ENCODE measurements around the gene PARM1. TPM values are rescaled to one million over a fixed set of nuclear protein-coding genes. Genes with fewer than 3 reads are reported as not detected.

Gene PARM1
- total and polyA plus RNA-seq, 2 donors (not counting 1 experiment from before 2014, with no cell fraction given): 0.30 to 2.0 TPM

GRCh38 chr4:75057369-75057768, 124.5 kb downstream of the PARM1 start:
- Histone ChIP-seq H3K9ac (ENCODE audit: insufficient read depth, low read length) (no peak overlapping the region), H3K36me3 (ENCODE audit: control insufficient read depth, insufficient read depth, low read length) (no peaks in the 10 kb centered on the region), H3K4me2 (ENCODE audit: extremely low read depth, insufficient read depth, low read length) (no peak overlapping the region), H3K4me1 (ENCODE audit: control insufficient read depth, extremely low read depth, insufficient read depth, low read length) (no peaks in the 10 kb centered on the region), H3K4me3 (replicated peaks in 1 of 4; ENCODE audit: control extremely low read depth in 1 of 4, insufficient read depth in 1 of 4, low read depth in 3 of 4, low read length in 4 of 4) (no peak overlapping the region), H3K9me3 (ENCODE audit: control insufficient read depth, insufficient read depth, low read depth, low read length) (no peaks in the 10 kb centered on the region), H3K27ac (ENCODE audit: insufficient read depth, low read length) (no peak overlapping the region), H3K27me3 (ENCODE audit: control insufficient read depth, insufficient read depth, low read length) (no peaks in the 10 kb centered on the region), H3K79me2 (ENCODE audit: control insufficient read depth, insufficient read depth, low read length) (no peaks in the 10 kb centered on the region), H4K20me1 (ENCODE audit: control insufficient read depth, extremely low read depth, insufficient read depth, low read length) (no peaks in the 10 kb centered on the region), H2AFZ (ENCODE audit: low read length) (no peak overlapping the region)
- no peak for DNase-seq (ENCODE audit: low read depth in 2 of 2)
- TF ChIP-seq, protein P1, sequence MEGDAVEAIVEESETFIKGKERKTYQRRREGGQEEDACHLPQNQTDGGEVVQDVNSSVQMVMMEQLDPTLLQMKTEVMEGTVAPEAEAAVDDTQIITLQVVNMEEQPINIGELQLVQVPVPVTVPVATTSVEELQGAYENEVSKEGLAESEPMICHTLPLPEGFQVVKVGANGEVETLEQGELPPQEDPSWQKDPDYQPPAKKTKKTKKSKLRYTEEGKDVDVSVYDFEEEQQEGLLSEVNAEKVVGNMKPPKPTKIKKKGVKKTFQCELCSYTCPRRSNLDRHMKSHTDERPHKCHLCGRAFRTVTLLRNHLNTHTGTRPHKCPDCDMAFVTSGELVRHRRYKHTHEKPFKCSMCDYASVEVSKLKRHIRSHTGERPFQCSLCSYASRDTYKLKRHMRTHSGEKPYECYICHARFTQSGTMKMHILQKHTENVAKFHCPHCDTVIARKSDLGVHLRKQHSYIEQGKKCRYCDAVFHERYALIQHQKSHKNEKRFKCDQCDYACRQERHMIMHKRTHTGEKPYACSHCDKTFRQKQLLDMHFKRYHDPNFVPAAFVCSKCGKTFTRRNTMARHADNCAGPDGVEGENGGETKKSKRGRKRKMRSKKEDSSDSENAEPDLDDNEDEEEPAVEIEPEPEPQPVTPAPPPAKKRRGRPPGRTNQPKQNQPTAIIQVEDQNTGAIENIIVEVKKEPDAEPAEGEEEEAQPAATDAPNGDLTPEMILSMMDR (conservative IDR thresholded peaks at IDR 0.05 in 1 of 2, IDR thresholded peaks at IDR 0.05 in 1 of 2; ENCODE audit: low read depth in 1 of 2, low read length in 2 of 2): no peak
- no peak for TF ChIP-seq EZH2 (IDR thresholded peaks at IDR 0.05; ENCODE audit: low read length, missing control alignments)

GRCh38 chr4:75058486-75058885, 125.6 kb downstream of the PARM1 start:
- no peaks in the 10 kb centered on the region for H3K27me3 ChIP-seq (ENCODE audit: control insufficient read depth, insufficient read depth, low read length)
- no peaks in the 10 kb centered on the region for H4K20me1 ChIP-seq (ENCODE audit: control insufficient read depth, extremely low read depth, insufficient read depth, low read length)
- no peak overlapping the region for H3K4me3 ChIP-seq (replicated peaks in 1 of 4; ENCODE audit: control extremely low read depth in 1 of 4, insufficient read depth in 1 of 4, low read depth in 3 of 4, low read length in 4 of 4)
- H3K36me3 ChIP-seq (ENCODE audit: control insufficient read depth, insufficient read depth, low read length): no peaks in the 10 kb centered on the region
- no peak overlapping the region for H3K27ac ChIP-seq (ENCODE audit: insufficient read depth, low read length)
- no peaks in the 10 kb centered on the region for H3K4me1 ChIP-seq (ENCODE audit: control insufficient read depth, extremely low read depth, insufficient read depth, low read length)
- no peaks in the 10 kb centered on the region for H3K79me2 ChIP-seq (ENCODE audit: control insufficient read depth, insufficient read depth, low read length)
- no peaks in the 10 kb centered on the region for H3K9me3 ChIP-seq (ENCODE audit: control insufficient read depth, insufficient read depth, low read depth, low read length)
- TF ChIP-seq, protein P1 (conservative IDR thresholded peaks at IDR 0.05 in 1 of 2, IDR thresholded peaks at IDR 0.05 in 1 of 2; ENCODE audit: low read depth in 1 of 2, low read length in 2 of 2): no peak
- TF ChIP-seq EZH2 (IDR thresholded peaks at IDR 0.05; ENCODE audit: low read length, missing control alignments): no peak
- H3K9ac ChIP-seq (ENCODE audit: insufficient read depth, low read length): no peak overlapping the region
- no peak for DNase-seq (ENCODE audit: low read depth in 2 of 2)
- no peak overlapping the region for H3K4me2 ChIP-seq (ENCODE audit: extremely low read depth, insufficient read depth, low read length)
- no peak overlapping the region for H2AFZ ChIP-seq (ENCODE audit: low read length)

GRCh38 chr4:75063433-75063832, 130.5 kb downstream of the PARM1 start:
- Histone ChIP-seq H3K4me2 (ENCODE audit: extremely low read depth, insufficient read depth, low read length) (no peak overlapping the region), H2AFZ (ENCODE audit: low read length) (no peak overlapping the region), H4K20me1 (ENCODE audit: control insufficient read depth, extremely low read depth, insufficient read depth, low read length) (no peaks in the 10 kb centered on the region), H3K79me2 (ENCODE audit: control insufficient read depth, insufficient read depth, low read length) (no peaks in the 10 kb centered on the region), H3K4me3 (replicated peaks in 1 of 4; ENCODE audit: control extremely low read depth in 1 of 4, insufficient read depth in 1 of 4, low read depth in 3 of 4, low read length in 4 of 4) (no peak overlapping the region), H3K9ac (ENCODE audit: insufficient read depth, low read length) (no peak overlapping the region), H3K27me3 (ENCODE audit: control insufficient read depth, insufficient read depth, low read length) (no peaks in the 10 kb centered on the region), H3K36me3 (ENCODE audit: control insufficient read depth, insufficient read depth, low read length) (no peaks in the 10 kb centered on the region), H3K4me1 (ENCODE audit: control insufficient read depth, extremely low read depth, insufficient read depth, low read length) (no peaks in the 10 kb centered on the region), H3K9me3 (ENCODE audit: control insufficient read depth, insufficient read depth, low read depth, low read length) (no peaks in the 10 kb centered on the region), H3K27ac (ENCODE audit: insufficient read depth, low read length) (no peak overlapping the region)
- DNase-seq (ENCODE audit: low read depth in 2 of 2): no peak
- TF ChIP-seq, protein P1 (conservative IDR thresholded peaks at IDR 0.05 in 1 of 2, IDR thresholded peaks at IDR 0.05 in 1 of 2; ENCODE audit: low read depth in 1 of 2, low read length in 2 of 2): no peak
- TF ChIP-seq EZH2 (IDR thresholded peaks at IDR 0.05; ENCODE audit: low read length, missing control alignments): no peak
